Iris pigment epithelial cell (primary cell): ENCODE measurements around the gene FLAD1.

Experiments used
- DNase-seq: peaks from one replicate; pipeline ENCODE4 v3.0.0-alpha.2; 2011; ENCODE audit warnings: low read depth

FLAD1 gene

GRCh38 chr1:154952664-154953063, 30.5 kb upstream of the FLAD1 start:
- DNase-seq, result no peak

DNA sequence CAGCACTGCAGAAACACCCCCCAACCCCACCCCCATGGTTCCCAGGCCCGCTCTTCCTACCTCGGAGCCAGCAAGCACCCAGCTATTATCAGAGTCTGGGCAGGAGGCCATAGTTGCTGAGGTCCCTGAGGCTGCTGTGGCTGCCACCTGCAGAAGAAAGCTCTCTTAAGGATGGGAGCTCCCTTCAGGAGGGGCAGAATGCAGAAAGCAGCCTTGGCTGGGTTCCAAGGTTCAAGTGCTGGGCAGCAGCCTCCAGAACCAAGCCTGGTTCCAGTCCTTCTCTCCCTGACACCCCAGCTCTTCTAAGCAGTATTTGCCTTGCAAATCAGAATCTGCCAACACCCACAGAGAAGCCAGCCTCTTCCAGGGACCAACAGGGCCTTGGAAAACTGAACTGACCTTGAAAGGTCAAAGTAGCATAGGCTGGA, 29.5 kb upstream of the FLAD1 start:
- DNase-seq, result no peak

- DNase-seq, result no peak
Observed at GRCh38 chr1:154954541-154954940, 28.6 kb upstream of the FLAD1 start.

DNA sequence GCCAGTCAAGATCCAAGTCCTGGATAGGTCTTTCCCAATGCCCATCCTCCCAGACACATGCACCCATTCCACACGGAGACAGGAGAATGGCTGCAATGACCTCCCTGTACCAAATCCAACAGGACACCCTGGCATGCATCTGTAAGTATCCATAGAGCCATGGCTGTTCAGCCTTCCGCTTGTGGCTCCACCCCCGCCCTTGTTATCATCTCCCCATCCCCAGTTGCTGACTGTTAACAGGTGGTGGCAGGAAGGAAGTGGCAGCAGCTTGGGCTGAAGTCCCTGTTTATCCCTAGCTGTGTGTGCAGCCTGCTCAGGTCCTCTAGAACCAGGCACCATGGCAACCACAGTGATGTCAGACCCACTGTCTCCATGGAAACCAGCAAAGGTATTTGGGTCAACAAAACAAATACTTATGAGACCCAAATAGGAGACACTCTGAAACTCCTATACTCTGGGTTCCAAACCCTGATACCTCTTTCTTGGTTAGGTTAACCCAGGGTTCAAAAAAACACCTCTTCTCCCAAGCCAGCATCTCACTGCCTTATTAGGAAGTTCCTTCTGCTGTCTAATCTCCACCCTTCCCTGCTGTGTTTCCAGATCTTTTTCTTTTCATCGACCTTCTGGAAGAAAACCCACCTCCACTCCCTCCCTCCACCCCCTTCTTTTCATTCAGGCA, 28.0 kb upstream of the FLAD1 start:
- DNase-seq, result peak; percentile 89

- peak; percentile 87 for DNase-seq
Observed at GRCh38 chr1:154955718-154956543, 27.2 kb upstream of the FLAD1 start, which contains the start of gene PBXIP1. Gene PBXIP1, minus strand, starts transcription at chr1:154956099. Its CDS starts 2,378 bp downstream, at chr1:154953721.

DNA sequence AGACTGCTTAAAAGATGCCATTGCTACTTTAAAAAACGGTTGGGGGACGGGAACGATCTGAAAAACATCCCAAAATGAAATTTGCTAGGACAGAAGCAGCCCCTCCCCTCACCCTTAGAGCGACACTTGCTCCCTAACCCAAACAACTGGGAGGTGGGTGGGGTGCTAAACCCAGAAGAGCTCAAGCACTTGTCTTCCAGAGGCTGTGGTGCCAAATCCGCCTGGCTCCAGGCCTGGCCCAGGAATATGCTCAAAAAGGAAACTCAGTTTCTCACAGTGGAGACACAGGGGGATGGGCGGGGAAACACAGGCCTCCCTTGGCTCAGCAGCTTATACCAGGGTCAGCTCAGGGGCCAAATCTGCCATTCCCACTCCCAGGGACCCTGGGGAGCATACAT, 26.6 kb upstream of the FLAD1 start:
- peak; percentile 18 for DNase-seq

DNA sequence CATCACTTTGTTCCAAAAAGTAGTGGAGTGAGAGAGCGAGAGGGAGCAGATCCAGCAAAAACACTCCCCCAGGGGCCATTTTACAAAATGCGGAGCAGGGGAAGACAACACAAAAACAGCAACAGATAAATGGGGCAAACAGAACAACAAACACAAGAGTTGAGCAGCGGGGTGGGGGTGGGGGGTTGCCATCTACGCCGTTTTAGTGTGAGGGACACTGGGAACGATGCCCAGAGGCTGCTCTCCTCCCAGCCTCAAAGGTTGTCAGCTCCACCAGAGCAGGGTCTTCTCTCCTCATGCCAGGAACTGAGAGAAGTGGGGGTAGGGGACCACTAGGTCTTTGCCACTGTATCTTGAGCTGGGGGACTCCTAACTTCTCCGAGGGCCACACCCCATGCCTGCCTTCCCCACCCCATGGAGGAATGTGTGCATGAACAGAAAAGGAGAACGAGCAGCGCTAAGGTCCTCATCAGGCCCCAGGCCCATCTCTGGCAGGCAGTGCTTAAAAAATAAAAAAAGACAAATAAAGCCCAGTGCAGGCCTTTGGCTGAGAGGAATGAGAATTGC, 26.0 kb upstream of the FLAD1 start:
- DNase-seq, result no peak

GRCh38 chr1:154958036-154958435, 25.1 kb upstream of the FLAD1 start:
- no peak for DNase-seq

- no peak for DNase-seq
Observed at GRCh38 chr1:154958681-154959425, 24.3 kb upstream of the FLAD1 start.

DNA sequence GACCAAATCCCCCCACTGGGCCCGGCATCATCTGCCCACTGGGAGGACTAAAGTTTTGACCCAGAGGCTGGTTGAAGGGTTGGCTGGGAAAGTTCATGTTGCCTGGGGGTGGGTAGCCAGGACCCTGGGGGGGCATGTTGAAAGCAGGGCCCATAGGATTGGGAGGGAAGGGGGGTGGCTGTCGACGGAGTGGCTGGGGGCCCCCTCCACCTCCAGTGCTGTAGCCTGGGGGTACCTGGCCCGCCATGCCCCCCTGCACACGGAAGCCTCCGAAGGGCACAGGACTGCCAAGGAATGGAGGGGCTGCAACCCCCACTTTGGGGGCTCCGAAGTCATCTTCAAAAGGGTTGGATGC, 23.7 kb upstream of the FLAD1 start:
- DNase-seq, result no peak

DNA sequence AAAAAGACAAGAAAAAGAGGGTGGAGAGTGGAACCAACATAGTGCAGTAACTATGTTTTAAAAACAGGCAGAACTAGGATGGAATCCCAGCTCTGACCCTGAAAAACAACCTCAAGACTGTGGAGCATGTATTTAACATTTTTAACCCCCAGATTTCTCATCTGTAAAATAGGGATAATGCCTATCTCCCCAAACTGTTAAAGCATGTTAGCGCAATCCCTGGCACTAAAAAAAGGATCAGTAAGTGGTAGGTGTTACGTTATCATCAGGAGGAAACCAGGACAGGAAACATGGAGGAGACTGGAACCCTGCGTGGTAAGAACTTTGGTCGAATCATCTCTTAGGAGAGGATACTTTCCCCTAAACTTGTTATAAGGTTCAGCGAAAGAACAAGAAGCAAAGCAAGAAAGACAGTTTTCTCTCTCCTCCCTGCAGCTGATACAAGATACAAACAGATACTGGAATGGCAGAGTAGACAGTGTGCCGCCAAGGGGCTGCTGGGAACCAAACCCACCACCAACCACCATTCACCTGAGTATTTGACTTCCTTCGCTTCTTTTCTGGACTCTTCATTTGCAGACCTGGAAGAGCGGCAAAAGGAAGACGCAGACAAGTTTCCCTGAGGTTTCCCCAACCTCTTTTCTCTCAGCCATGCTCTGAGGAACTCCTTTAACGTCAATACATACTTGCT, 22.6 kb upstream of the FLAD1 start:
- DNase-seq, result no peak

DNA sequence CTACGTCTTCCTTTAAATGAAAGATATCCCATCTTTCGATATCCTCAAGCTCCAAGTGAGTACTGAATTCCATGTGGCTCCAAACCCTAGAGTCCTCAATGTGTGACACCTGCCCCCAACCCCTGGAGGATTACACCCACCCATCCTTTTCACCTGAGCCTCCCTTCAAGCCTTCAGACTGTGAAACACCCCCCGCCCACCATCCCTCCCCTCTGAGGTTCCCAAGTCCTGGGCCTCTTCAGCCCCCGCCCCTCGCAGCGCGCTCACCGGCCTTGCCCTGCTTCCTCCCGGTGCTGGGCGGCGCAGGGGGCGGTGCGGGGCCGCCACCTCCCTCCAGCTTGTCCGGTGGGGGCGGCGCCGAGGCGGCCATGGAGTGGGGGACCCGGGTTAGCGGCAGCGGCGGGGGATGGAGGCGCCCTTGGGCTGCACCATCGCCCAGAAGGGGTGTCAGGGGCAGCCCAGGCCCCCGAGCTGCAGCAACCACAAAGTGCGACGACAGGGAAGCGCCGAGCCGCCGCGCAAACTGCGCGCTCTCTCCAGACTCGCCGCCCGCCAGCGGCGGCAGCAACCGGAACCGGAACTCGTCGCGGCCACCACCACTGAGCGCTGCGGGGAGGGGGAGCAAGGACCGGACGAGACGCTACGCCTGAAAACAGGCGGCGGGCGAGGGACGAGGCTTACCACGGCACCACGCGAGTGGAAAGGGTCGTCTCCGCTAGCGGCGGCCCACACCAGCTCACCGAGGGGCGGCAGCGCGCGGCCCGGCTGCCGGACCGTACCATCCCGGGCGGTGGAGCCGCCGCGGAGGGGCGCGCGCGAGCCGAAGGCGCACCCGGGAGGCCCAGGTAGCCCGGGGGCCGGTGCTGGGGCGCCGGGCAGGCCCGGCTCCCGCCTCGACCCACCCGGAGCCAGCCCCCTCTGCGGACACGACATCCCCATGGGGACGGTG, 21.7 kb upstream of the FLAD1 start, which contains the start of gene PYGO2:
Gene PYGO2 (minus strand): TSS at position 576 of the 949 bp plus-strand sequence. CDS start 206 bp downstream, at position 370.
- DNase-seq, result peak; percentile 78

GRCh38 chr1:154962156-154962749, 20.9 kb upstream of the FLAD1 start:
- DNase-seq, result peak; percentile 29

- DNase-seq, result no peak
Observed at GRCh38 chr1:154962795-154963330, 20.3 kb upstream of the FLAD1 start.

DNA sequence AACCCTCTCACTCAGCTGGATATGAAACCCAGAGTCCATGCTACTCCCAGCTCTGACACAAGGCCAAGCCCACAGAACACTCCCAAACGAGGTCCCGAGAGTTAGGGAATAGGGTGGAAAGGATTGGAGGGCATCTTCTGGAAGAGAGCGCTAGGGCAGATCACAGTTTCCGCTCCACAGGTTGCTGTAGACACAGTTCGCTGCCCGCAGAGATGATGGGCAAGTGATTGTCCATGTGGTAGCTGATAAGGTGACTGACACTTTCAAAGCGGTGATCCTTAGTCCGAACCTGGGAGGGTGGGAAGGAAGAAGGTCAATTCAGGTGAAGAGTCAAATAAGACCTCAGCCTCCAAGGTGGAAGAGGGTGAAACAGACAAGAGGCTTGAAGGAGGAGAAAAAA, 19.5 kb upstream of the FLAD1 start:
- DNase-seq, result no peak

DNA sequence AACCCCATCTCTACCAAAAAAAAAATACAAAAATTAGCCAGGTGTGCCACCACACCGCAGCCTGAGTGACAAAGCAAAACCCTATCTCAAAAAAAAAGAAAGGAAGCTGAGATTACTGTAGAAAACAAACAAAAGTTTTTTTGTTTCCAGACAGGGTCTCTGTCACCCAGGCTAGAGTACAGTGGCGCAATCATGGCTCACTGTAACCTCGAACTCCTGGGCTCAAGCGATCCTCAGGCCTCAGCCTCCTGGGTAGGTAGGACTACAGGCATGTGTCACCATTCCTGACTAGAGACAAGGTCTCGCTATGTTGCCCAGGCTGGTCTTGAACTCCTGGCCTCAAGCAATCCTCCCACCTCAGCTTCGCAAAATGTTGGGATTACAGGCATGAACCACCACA, 18.8 kb upstream of the FLAD1 start:
- no peak for DNase-seq

- no peak for DNase-seq
Observed at GRCh38 chr1:154966111-154966510, 17.0 kb upstream of the FLAD1 start.

- no peak for DNase-seq
Observed at GRCh38 chr1:154967331-154967950, 15.7 kb upstream of the FLAD1 start.

DNA sequence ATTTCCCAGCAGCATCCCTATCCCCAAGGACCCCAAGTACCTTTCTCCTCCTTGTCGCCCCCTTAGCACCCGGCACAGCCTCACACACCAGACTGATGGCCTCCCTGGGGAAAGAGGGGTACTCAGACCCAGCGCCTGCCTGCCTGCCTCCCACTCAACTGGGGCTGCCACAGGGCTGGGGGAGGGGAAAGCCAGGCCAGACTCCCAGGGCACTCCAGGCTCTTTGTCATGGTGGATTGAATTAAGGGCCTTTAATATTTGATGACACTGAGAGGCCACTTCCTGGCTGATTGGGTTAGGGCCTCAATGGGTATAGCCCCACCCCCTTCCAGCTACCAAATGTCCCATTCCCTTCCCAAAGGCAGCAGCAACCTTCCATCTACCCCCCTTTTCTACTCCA, 14.4 kb upstream of the FLAD1 start:
- no peak for DNase-seq
